HEK293 (cell line): ENCODE results near the gene UBE2D4.

Experiments used
- BCL11B ChIP-seq: fragments of 450-650 bp; formaldehyde crosslinking; IDR thresholded peaks from 2 replicates; pipeline ENCODE4 v1.5.1; 2016; ENCODE audit warnings: low read depth, missing biosample characterization, missing genetic modification characterization
- GFI1B ChIP-seq: fragments of 450-650 bp; formaldehyde crosslinking; IDR thresholded peaks from 2 replicates; pipeline ENCODE4 v1.5.1; 2016; ENCODE audit warnings: missing biosample characterization, missing genetic modification characterization
- KLF9 ChIP-seq: fragments of 450-650 bp; formaldehyde crosslinking; IDR thresholded peaks from 2 replicates; pipeline ENCODE4 v1.5.1; 2016; ENCODE audit warnings: missing biosample characterization, missing genetic modification characterization, low read depth
- SCRT1 ChIP-seq: fragments of 450-650 bp; formaldehyde crosslinking; IDR thresholded peaks from 2 replicates; pipeline ENCODE4 v1.5.1; 2016; ENCODE audit warnings: missing biosample characterization, missing genetic modification characterization, borderline replicate concordance
- SCRT2 ChIP-seq: fragments of 450-650 bp; formaldehyde crosslinking; IDR thresholded peaks from 2 replicates; pipeline ENCODE4 v1.5.1; 2016; ENCODE audit warnings: missing biosample characterization, missing genetic modification characterization
- SETDB1 ChIP-seq: IDR thresholded peaks from one replicate; pipeline ENCODE4 v1.6.1; 2017; ENCODE audit warnings: mild to moderate bottlenecking, low read length, moderate library complexity, mixed read lengths; ENCODE audit not compliant: insufficient read length
- SP3 ChIP-seq: fragments of 450-650 bp; formaldehyde crosslinking; IDR thresholded peaks from 2 replicates; pipeline ENCODE4 v1.5.1; 2016; ENCODE audit warnings: missing biosample characterization, missing genetic modification characterization
- WT1 ChIP-seq: fragments of 450-650 bp; formaldehyde crosslinking; IDR thresholded peaks from 2 replicates; pipeline ENCODE4 v1.5.1; 2016; ENCODE audit warnings: missing biosample characterization, missing genetic modification characterization
- ZBTB7A ChIP-seq: fragments of 450-650 bp; formaldehyde crosslinking; IDR thresholded peaks from 2 replicates; pipeline ENCODE4 v1.5.1; 2016; ENCODE audit warnings: low read depth, missing biosample characterization, missing genetic modification characterization
- ZFP3 ChIP-seq: fragments of 450-650 bp; formaldehyde crosslinking; IDR thresholded peaks from 2 replicates; pipeline ENCODE4 v1.5.1; 2016; ENCODE audit warnings: low read depth, missing biosample characterization, missing genetic modification characterization
- ZNF10 ChIP-seq: fragments of 450-650 bp; formaldehyde crosslinking; IDR thresholded peaks from 2 replicates; pipeline ENCODE4 v1.5.1; 2017; ENCODE audit warnings: missing biosample characterization, missing genetic modification characterization
- ZNF138 ChIP-seq: fragments of 450-650 bp; formaldehyde crosslinking; IDR thresholded peaks from 2 replicates; pipeline ENCODE4 v1.5.1; 2016; ENCODE audit warnings: missing biosample characterization, missing genetic modification characterization, borderline replicate concordance
- ZNF140 ChIP-seq: fragments of 450-650 bp; formaldehyde crosslinking; IDR thresholded peaks from 2 replicates; pipeline ENCODE4 v1.5.1; 2016; ENCODE audit warnings: missing biosample characterization, missing genetic modification characterization
- ZNF16 ChIP-seq: fragments of 450-650 bp; formaldehyde crosslinking; IDR thresholded peaks from 2 replicates; pipeline ENCODE4 v1.5.1; 2016; ENCODE audit warnings: low read depth, missing biosample characterization, missing genetic modification characterization
- ZNF175 ChIP-seq: fragments of 450-650 bp; formaldehyde crosslinking; IDR thresholded peaks from 2 replicates; pipeline ENCODE4 v1.5.1; 2016; ENCODE audit warnings: missing biosample characterization, missing genetic modification characterization
- ZNF221 ChIP-seq: fragments of 450-650 bp; formaldehyde crosslinking; IDR thresholded peaks from 2 replicates; pipeline ENCODE4 v1.5.1; 2017; ENCODE audit warnings: missing biosample characterization, missing genetic modification characterization, borderline replicate concordance
- ZNF239 ChIP-seq: fragments of 450-650 bp; formaldehyde crosslinking; IDR thresholded peaks from 2 replicates; pipeline ENCODE4 v1.5.1; 2016; ENCODE audit warnings: missing biosample characterization, missing genetic modification characterization
- ZNF24 ChIP-seq: fragments of 450-650 bp; formaldehyde crosslinking; IDR thresholded peaks from 2 replicates; pipeline ENCODE4 v1.5.1; 2016; ENCODE audit warnings: missing biosample characterization, missing genetic modification characterization
- ZNF341 ChIP-seq: fragments of 450-650 bp; formaldehyde crosslinking; IDR thresholded peaks from 2 replicates; pipeline ENCODE4; 2016; ENCODE audit warnings: low read depth, missing biosample characterization, missing genetic modification characterization
- ZNF366 ChIP-seq: fragments of 450-650 bp; formaldehyde crosslinking; conservative IDR thresholded peaks from 2 replicates; pipeline ENCODE4 v1.5.1; 2016; ENCODE audit warnings: missing biosample characterization, missing genetic modification characterization
- ZNF423 ChIP-seq: fragments of 450-650 bp; formaldehyde crosslinking; IDR thresholded peaks from 2 replicates; pipeline ENCODE4 v1.5.1; 2016; ENCODE audit warnings: missing biosample characterization, missing genetic modification characterization
- ZNF433 ChIP-seq: fragments of 450-650 bp; formaldehyde crosslinking; IDR thresholded peaks from 2 replicates; pipeline ENCODE4 v1.5.1; 2016; ENCODE audit warnings: missing biosample characterization, missing genetic modification characterization, low read depth
- ZNF514 ChIP-seq: fragments of 450-650 bp; formaldehyde crosslinking; IDR thresholded peaks from 2 replicates; pipeline ENCODE4 v1.5.1; 2016; ENCODE audit warnings: missing biosample characterization, missing genetic modification characterization
- ZNF548 ChIP-seq: fragments of 450-650 bp; formaldehyde crosslinking; IDR thresholded peaks from 2 replicates; pipeline ENCODE4 v1.5.1; 2016; ENCODE audit warnings: missing biosample characterization, missing genetic modification characterization
- ZNF777 ChIP-seq: fragments of 450-650 bp; formaldehyde crosslinking; IDR thresholded peaks from 2 replicates; pipeline ENCODE4 v1.5.1; 2017; ENCODE audit warnings: missing biosample characterization, missing genetic modification characterization, borderline replicate concordance
- ZNF791 ChIP-seq: fragments of 450-650 bp; formaldehyde crosslinking; IDR thresholded peaks from 2 replicates; pipeline ENCODE4 v1.5.1; 2016; ENCODE audit warnings: missing biosample characterization, missing genetic modification characterization
- ZNF837 ChIP-seq: fragments of 450-650 bp; formaldehyde crosslinking; IDR thresholded peaks from 2 replicates; pipeline ENCODE4 v1.5.1; 2016; ENCODE audit warnings: missing biosample characterization, missing genetic modification characterization
- TF ChIP-seq, protein P1 (sequence below): fragments of 450-650 bp; formaldehyde crosslinking; IDR thresholded peaks from 2 replicates; pipeline ENCODE4 v1.5.1; 2016; ENCODE audit warnings: missing biosample characterization, missing genetic modification characterization, low read depth
- TF ChIP-seq, protein P2 (sequence below): fragments of 450-650 bp; formaldehyde crosslinking; IDR thresholded peaks from 2 replicates; pipeline ENCODE4 v1.5.1; 2017; ENCODE audit warnings: missing biosample characterization, missing genetic modification characterization
- TF ChIP-seq, protein P3 (sequence below): fragments of 450-650 bp; formaldehyde crosslinking; IDR thresholded peaks from 2 replicates; pipeline ENCODE4 v1.5.1; 2016; ENCODE audit warnings: missing biosample characterization, missing genetic modification characterization
- TF ChIP-seq, protein P4 (sequence below): fragments of 450-650 bp; formaldehyde crosslinking; IDR thresholded peaks from 2 replicates; pipeline ENCODE4 v1.5.1; 2016; ENCODE audit warnings: missing biosample characterization, missing genetic modification characterization

The UBE2D4 gene

DNA sequence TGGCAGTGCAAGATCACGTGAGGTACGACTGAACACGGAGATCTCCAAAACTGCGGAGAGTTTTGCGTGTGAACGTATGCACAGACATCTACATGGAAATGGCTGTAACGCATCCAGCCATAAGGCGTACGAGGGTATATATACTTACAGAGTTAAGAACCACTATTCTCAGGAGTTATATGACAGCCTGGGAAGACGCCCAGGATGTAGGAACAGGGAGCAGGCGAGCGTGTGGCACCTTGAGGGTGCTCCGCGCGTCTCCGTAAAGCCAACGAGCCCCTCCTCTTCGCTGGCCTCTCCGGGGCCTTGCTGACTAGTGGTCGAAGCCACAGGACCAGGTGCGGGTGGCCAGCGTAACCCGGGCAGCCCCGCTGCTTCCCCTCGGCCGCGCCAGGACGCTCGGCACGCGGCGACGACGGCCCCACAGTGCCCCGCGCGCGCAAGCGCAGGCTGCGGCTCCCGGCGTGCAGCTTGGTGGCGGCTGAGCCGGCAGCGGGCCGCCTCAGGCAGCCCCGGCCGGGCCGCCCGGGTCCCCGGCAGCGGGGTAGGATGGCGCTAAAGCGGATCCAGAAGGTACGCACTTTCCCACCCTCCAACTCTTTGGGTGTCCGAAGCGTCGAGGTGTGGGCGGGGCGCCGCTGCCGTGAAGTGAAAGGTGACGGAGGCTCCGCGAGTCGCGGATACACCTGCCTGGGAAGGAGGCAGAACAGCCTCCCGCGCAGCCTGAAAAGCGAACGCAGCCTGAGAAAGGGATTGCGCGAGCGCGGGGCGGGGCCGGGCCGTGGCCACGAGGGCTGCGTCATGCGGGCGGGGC, at the start of gene UBE2D4 (continued):
- no peak; the same call in 1 of the 2 replicates for TF ChIP-seq GFI1B (tag by site-specific recombination)
- peak; percentile 97 for TF ChIP-seq ZNF341 (tag by site-specific recombination)
- TF ChIP-seq, protein P1, sequence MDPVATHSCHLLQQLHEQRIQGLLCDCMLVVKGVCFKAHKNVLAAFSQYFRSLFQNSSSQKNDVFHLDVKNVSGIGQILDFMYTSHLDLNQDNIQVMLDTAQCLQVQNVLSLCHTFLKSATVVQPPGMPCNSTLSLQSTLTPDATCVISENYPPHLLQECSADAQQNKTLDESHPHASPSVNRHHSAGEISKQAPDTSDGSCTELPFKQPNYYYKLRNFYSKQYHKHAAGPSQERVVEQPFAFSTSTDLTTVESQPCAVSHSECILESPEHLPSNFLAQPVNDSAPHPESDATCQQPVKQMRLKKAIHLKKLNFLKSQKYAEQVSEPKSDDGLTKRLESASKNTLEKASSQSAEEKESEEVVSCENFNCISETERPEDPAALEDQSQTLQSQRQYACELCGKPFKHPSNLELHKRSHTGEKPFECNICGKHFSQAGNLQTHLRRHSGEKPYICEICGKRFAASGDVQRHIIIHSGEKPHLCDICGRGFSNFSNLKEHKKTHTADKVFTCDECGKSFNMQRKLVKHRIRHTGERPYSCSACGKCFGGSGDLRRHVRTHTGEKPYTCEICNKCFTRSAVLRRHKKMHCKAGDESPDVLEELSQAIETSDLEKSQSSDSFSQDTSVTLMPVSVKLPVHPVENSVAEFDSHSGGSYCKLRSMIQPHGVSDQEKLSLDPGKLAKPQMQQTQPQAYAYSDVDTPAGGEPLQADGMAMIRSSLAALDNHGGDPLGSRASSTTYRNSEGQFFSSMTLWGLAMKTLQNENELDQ: no peak
- peak; percentile 32 for TF ChIP-seq ZNF24 (tag by site-specific recombination)
- no peak for TF ChIP-seq ZNF239 (tag by site-specific recombination)
- TF ChIP-seq ZNF423 (tag by site-specific recombination): no peak
- TF ChIP-seq ZNF10: peak; percentile 78
- no peak for TF ChIP-seq ZNF514 (tag by site-specific recombination)
- TF ChIP-seq WT1 (tag by site-specific recombination): no peak
- TF ChIP-seq ZBTB7A (tag by site-specific recombination): peak; percentile 54; the same call in 1 of the 2 replicates
- TF ChIP-seq ZFP3 (tag by site-specific recombination): no peak
- no peak for TF ChIP-seq BCL11B
- TF ChIP-seq ZNF16 (tag by site-specific recombination): no peak
- no peak for TF ChIP-seq ZNF548 (tag by site-specific recombination)
- TF ChIP-seq ZNF837: no peak
- TF ChIP-seq, protein P2, sequence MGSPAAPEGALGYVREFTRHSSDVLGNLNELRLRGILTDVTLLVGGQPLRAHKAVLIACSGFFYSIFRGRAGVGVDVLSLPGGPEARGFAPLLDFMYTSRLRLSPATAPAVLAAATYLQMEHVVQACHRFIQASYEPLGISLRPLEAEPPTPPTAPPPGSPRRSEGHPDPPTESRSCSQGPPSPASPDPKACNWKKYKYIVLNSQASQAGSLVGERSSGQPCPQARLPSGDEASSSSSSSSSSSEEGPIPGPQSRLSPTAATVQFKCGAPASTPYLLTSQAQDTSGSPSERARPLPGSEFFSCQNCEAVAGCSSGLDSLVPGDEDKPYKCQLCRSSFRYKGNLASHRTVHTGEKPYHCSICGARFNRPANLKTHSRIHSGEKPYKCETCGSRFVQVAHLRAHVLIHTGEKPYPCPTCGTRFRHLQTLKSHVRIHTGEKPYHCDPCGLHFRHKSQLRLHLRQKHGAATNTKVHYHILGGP (tag by site-specific recombination): no peak
- TF ChIP-seq, protein P3, sequence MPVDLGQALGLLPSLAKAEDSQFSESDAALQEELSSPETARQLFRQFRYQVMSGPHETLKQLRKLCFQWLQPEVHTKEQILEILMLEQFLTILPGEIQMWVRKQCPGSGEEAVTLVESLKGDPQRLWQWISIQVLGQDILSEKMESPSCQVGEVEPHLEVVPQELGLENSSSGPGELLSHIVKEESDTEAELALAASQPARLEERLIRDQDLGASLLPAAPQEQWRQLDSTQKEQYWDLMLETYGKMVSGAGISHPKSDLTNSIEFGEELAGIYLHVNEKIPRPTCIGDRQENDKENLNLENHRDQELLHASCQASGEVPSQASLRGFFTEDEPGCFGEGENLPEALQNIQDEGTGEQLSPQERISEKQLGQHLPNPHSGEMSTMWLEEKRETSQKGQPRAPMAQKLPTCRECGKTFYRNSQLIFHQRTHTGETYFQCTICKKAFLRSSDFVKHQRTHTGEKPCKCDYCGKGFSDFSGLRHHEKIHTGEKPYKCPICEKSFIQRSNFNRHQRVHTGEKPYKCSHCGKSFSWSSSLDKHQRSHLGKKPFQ (tag by site-specific recombination): no peak
- TF ChIP-seq, protein P4, sequence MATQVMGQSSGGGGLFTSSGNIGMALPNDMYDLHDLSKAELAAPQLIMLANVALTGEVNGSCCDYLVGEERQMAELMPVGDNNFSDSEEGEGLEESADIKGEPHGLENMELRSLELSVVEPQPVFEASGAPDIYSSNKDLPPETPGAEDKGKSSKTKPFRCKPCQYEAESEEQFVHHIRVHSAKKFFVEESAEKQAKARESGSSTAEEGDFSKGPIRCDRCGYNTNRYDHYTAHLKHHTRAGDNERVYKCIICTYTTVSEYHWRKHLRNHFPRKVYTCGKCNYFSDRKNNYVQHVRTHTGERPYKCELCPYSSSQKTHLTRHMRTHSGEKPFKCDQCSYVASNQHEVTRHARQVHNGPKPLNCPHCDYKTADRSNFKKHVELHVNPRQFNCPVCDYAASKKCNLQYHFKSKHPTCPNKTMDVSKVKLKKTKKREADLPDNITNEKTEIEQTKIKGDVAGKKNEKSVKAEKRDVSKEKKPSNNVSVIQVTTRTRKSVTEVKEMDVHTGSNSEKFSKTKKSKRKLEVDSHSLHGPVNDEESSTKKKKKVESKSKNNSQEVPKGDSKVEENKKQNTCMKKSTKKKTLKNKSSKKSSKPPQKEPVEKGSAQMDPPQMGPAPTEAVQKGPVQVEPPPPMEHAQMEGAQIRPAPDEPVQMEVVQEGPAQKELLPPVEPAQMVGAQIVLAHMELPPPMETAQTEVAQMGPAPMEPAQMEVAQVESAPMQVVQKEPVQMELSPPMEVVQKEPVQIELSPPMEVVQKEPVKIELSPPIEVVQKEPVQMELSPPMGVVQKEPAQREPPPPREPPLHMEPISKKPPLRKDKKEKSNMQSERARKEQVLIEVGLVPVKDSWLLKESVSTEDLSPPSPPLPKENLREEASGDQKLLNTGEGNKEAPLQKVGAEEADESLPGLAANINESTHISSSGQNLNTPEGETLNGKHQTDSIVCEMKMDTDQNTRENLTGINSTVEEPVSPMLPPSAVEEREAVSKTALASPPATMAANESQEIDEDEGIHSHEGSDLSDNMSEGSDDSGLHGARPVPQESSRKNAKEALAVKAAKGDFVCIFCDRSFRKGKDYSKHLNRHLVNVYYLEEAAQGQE (tag by site-specific recombination): no peak
- TF ChIP-seq KLF9 (tag by site-specific recombination): peak; percentile 84
- peak; percentile 67; the same call in 1 of the 2 replicates for TF ChIP-seq SP3 (tag by site-specific recombination)
- TF ChIP-seq ZNF140 (tag by site-specific recombination): no peak
- no peak for TF ChIP-seq ZNF777 (tag by site-specific recombination)
- no peak for TF ChIP-seq ZNF433
- no peak for TF ChIP-seq ZNF791 (tag by site-specific recombination)
- TF ChIP-seq SCRT2 (tag by site-specific recombination): no peak
- peak; percentile 55; the same call in 1 of the 2 replicates for TF ChIP-seq ZNF221 (tag by site-specific recombination)
- TF ChIP-seq ZNF175: no peak
- no peak for TF ChIP-seq SCRT1 (tag by site-specific recombination)
- TF ChIP-seq ZNF138 (tag by site-specific recombination): no peak
- peak; percentile 89 for TF ChIP-seq ZNF366 (tag by site-specific recombination)
- no peak for TF ChIP-seq SETDB1
